Measurements from ENCODE around the gene POU2F2. TPM values are rescaled to one million over a fixed set of nuclear protein-coding genes. Genes with fewer than 3 reads are reported as not detected.

POU2F2 gene
- total RNA-seq, 1 donor from 2014 or later: 0.65 TPM

DNA sequence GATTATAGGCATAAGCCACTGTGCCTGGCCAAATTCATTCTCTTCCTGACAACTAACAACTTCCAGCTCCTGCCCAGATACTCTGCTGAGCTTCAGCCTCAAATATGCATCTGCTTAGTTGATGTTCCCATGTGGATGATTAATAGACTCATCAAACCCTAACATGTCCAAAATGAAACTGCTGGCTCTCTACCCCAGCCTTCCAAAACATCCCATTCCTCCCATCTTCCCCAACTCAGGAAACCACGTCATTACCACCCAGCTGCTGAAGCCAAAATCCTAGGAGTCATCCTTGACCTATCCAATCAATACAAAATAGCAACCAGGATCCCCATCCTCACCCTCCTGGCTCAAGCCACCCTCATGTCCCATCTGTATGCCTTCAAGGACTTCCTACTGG, 20.9 kb downstream of the POU2F2 start:
- H3K27me3 Mint-ChIP-seq (ENCODE audit: low read depth): peaks cover 16% of the 10 kb centered on the region
- H3K36me3 Mint-ChIP-seq: no peaks in the 10 kb centered on the region
- TF ChIP-seq, protein P1, sequence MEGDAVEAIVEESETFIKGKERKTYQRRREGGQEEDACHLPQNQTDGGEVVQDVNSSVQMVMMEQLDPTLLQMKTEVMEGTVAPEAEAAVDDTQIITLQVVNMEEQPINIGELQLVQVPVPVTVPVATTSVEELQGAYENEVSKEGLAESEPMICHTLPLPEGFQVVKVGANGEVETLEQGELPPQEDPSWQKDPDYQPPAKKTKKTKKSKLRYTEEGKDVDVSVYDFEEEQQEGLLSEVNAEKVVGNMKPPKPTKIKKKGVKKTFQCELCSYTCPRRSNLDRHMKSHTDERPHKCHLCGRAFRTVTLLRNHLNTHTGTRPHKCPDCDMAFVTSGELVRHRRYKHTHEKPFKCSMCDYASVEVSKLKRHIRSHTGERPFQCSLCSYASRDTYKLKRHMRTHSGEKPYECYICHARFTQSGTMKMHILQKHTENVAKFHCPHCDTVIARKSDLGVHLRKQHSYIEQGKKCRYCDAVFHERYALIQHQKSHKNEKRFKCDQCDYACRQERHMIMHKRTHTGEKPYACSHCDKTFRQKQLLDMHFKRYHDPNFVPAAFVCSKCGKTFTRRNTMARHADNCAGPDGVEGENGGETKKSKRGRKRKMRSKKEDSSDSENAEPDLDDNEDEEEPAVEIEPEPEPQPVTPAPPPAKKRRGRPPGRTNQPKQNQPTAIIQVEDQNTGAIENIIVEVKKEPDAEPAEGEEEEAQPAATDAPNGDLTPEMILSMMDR (IDR thresholded peaks at IDR 0.05; ENCODE audit: unreplicated experiment): no peak
- H3K4me1 Mint-ChIP-seq: peaks cover 5% of the 10 kb centered on the region
- no peaks in the 10 kb centered on the region for H3K9me3 Mint-ChIP-seq
- no peak for DNase-seq (ENCODE audit: low spot score in 2 of 2, unreplicated experiment in 2 of 2)
- H3K4me3 Mint-ChIP-seq: no peak overlapping the region
- no peak overlapping the region for H3K27ac Mint-ChIP-seq

DNA sequence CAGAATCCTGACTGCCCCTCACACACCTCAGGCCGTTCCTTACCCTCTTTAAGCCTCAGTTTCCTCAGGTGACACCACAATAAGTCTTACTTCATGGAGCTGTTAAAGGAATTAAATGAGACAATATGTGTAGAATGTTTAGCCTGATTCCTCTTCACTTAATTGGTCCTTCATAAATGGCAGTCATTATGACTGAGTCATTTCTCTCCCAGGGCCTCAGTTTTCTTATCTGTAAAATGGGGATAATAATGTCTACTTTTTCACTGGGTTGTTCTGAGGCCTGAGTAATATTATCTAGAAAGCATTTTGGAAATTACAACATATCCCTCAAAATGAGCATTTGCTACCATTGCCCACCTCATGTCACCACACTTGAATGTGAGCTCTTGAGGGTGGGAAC, 21.6 kb downstream of the POU2F2 start:
- Mint-ChIP-seq H3K27ac (no peak overlapping the region), H3K9me3 (no peaks in the 10 kb centered on the region), H3K36me3 (no peaks in the 10 kb centered on the region), H3K4me3 (no peak overlapping the region), H3K27me3 (ENCODE audit: low read depth) (peaks cover 24% of the 10 kb centered on the region), H3K4me1 (peaks cover 5% of the 10 kb centered on the region)
- TF ChIP-seq, protein P1 (IDR thresholded peaks at IDR 0.05; ENCODE audit: unreplicated experiment): no peak
- DNase-seq (ENCODE audit: low spot score in 2 of 2, unreplicated experiment in 2 of 2): no peak

DNA sequence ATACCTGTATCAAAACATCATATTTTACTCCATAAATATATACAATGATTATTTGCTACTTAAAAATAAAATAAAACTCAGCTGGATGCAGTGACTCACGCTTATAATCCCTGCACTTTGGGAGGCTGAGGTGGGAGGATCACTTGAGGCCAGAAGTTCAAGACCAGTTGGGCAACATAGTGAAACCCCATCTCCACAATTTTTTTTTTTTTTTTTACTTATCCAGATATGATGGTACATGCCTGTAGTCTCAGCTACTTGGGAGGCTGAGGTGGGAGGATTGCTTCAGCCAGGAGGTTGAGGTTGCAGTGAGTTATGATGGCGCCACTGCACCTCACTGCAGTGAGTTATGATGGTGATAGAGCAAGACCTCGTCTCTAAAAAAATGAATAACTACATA, 22.4 kb downstream of the POU2F2 start:
- TF ChIP-seq, protein P1 (IDR thresholded peaks at IDR 0.05; ENCODE audit: unreplicated experiment): no peak
- Mint-ChIP-seq H3K4me1 (peaks cover 5% of the 10 kb centered on the region), H3K4me3 (no peak overlapping the region), H3K36me3 (no peaks in the 10 kb centered on the region), H3K27me3 (ENCODE audit: low read depth) (peaks cover 31% of the 10 kb centered on the region), H3K27ac (no peak overlapping the region), H3K9me3 (no peaks in the 10 kb centered on the region)
- no peak for DNase-seq (ENCODE audit: low spot score in 2 of 2, unreplicated experiment in 2 of 2)

DNA sequence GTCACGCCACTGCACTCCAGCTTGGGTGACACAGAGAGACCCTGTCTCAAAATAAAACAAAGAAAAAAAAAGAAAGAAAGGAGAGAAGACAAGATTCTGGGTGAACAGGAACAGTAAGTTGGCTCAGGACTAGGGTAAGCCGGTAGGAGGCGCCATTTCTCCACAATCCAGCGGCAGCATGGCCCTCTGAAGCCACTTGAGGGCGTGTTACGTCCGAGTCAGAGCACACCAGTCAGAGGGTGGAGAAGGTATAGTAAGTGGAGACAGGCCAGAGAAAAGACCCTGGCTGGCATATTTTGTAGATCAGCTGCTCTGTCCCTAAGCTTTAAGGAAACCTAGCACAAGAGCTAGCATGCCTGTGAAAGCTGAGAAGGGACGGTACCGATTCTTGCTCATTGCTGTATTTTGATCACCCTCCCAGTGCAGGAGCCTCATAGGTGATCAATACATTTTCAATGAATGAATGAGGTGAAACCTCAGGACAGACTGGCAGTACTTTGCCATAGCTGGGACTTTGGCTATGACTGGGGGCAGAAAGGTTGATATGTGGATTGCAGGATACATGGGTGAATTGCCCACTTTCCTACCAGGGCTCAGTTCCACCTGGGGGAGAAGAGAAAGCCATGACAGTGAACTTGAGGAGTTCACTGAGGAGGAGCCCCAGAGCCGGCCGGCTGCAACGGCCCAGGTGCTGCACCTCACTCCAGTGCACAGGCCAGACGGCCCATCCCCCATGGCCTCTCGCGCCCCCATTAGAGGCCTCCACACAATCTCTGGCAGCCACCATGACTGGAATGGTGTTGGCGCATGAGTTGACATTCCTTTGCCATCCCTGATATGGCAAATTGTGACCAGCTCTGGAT, 23.5 kb downstream of the POU2F2 start:
- peaks cover 4% of the 10 kb centered on the region for H3K4me1 Mint-ChIP-seq
- H3K27ac Mint-ChIP-seq: no peak overlapping the region
- no peak overlapping the region for H3K4me3 Mint-ChIP-seq
- H3K9me3 Mint-ChIP-seq: no peaks in the 10 kb centered on the region
- H3K27me3 Mint-ChIP-seq (ENCODE audit: low read depth): peaks cover 37% of the 10 kb centered on the region
- DNase-seq (ENCODE audit: low spot score in 2 of 2, unreplicated experiment in 2 of 2): peak in 1 of 2 experiments; percentile 76
- no peaks in the 10 kb centered on the region for H3K36me3 Mint-ChIP-seq
- TF ChIP-seq, protein P1 (IDR thresholded peaks at IDR 0.05; ENCODE audit: unreplicated experiment): peak; percentile 68

DNA sequence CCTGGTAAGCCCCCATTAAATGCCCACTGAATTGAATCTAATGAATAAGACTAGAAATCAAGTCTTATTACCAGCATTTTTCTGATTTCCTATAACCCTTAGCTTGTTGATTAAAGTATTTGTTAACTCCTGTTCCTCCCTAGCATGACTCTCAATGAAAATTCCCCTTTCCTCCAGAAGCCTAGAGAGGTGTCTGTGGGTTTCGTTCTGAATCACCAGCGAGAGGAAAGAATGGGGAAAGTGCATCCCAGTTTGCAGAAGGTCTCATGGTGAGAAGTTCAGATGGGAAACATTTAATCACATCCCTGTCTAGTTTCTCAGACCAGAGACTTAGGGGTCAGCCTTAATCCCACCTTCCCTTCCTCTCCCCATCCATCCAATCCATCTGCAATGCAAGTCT, 26.9 kb downstream of the POU2F2 start:
- TF ChIP-seq, protein P1 (IDR thresholded peaks at IDR 0.05; ENCODE audit: unreplicated experiment): no peak
- no peaks in the 10 kb centered on the region for H3K36me3 Mint-ChIP-seq
- no peak overlapping the region for H3K4me3 Mint-ChIP-seq

More for the DNA sequence above, 26.9 kb downstream of the POU2F2 start:
- Mint-ChIP-seq H3K27ac (no peak overlapping the region), H3K27me3 (ENCODE audit: low read depth) (peaks cover 42% of the 10 kb centered on the region), H3K4me1 (no peaks in the 10 kb centered on the region), H3K9me3 (no peaks in the 10 kb centered on the region)
- no peak for DNase-seq (ENCODE audit: low spot score in 2 of 2, unreplicated experiment in 2 of 2)

Data from mesothelial cell of epicardium (in vitro differentiated cells).